Right ventricle myocardium inferior (tissue), 1 donor: ENCODE measurements around the gene VWA8. TPM values are rescaled to one million over a fixed set of nuclear protein-coding genes. Genes with fewer than 3 reads are reported as not detected.
A peak's percentile ranks its signal among the peaks of the same experiment; 100 is the strongest.

Experiments
- ATAC-seq: fragments of 200-7000 bp; cut with Tn5 transposase; one replicate; pipeline ENCODE4 v1.9.1; 2020; ENCODE audit warnings: mild to moderate bottlenecking, moderate library complexity
- DNase-seq: peaks from one replicate; pipeline ENCODE4 v3.0.0; 2021; ENCODE audit errors: missing footprints
- intact Hi-C: fragments of 100-400 bp; cut with DNase I; formaldehyde crosslinking; loops from one replicate; pipeline ENCODE4 v1.11.0; 2022
- long read RNA-seq: library from polyadenylated mRNA; unstranded; transcript quantifications from one replicate; pipeline ENCODE4 v2.0.0, GENCODE V29; 2021
- total RNA-seq: library from RNA; stranded (reverse); fragmentation: NEBNext Ultra II Directional; extraction: Animal tissue kit (Norgen Biotek cat#: 25700); gene quantifications from one replicate; pipeline ENCODE4 v1.2.1, GENCODE V29; 2021
- donor health status: DM: no; HTN: yes; CAD: no; lungs with severe emphysema.

VWA8 gene
- 40.1 TPM for total RNA-seq
- long read RNA-seq, full-length matches to known transcripts: 2 of 11 reads
- long read RNA-seq, partial matches to known transcripts: 5 of 11 reads
- long read RNA-seq, other reads (novel, unspliced or antisense): 4 of 11 reads

DNA sequence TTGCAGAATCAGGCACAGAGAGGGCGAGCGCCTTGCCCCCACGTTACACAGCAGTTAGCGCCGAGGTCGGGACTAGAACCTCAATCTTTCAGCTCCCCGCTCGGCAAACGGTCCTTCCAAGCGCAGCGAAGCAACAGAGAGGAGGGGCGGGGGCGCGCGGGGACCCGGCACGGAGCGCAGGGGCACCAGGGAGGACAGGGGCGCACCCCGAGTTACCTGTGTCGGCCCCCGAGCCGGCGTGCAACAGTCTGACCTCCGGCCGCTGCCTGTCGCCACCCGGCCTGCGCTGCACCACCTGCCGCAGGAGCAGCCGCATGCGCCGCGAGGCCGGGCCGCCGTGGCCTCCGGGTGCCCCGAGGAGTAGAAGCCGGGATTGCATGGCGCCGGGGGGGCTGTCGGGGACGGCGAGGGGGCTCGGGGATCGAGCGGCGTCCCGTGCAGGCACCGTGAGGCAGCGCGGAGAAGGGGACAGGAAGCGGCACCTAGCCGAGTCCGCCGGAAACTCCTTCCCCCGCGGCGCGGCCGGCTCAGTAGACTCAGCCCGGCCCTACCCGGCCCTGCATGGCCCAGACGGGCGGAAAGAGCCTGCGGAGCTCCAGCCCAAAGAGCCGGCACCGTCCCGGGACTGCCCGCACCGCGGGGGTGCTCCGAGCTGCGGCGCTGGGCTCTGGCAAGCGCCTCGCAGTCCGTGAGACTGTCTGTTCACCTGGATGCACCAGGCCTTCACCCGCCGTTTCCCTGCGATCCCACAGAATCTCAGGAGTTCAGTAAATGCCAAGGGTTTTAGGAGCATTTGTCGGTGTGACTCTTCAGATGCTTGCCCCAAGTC lies at the start of gene VWA8:
VWA8 (minus strand) TSS at position 473 of the 829 bp plus-strand sequence; CDS start at position 379, 94 bp downstream.
- peak; percentile 91 for DNase-seq
- ATAC-seq: peak; percentile 96
- intact Hi-C loops: no loop called here

DNA sequence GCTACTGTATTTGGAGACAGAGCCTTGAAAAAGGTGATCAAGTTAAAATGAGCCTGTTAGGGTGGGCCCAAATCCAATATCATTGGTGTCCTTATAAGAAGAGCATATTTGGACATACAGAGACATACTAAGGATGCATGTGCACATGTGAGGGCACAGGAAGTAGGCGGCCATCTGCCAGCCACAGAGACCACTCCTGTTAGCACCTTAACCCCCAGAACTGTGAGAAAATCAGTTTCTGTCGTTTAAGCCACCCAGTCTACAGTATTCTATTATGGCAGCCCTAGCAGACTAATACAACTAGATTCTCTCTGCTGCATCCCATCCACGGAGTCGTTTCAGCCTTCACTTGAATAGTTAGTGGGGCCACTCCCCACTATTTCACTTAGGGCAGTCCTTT lies 48.1 kb upstream of the VWA8 start:
- no peak for ATAC-seq
- intact Hi-C loops: no loop called here

DNA sequence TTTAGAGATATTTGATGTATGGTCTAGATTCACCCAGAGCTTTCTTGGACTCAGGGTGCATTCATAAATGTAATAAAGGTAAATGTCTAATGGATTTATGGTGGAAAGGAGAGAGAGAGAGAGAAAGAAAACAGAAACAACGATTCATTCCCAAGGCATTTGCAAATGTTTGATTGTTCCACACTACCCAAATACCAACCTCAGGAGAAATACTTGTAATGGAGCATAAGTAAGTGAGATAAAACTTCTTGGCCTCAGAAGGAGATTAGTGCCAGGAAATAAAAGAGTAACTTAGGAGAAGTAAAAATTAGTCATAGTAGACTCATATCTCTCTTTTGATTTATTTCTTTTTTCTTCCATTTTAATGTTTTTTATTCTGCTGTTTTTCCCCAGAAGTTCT lies 46.9 kb upstream of the VWA8 start:
- ATAC-seq: no peak

More for the DNA sequence above, 48.1 kb upstream of the VWA8 start:
- no peak for DNase-seq

DNA sequence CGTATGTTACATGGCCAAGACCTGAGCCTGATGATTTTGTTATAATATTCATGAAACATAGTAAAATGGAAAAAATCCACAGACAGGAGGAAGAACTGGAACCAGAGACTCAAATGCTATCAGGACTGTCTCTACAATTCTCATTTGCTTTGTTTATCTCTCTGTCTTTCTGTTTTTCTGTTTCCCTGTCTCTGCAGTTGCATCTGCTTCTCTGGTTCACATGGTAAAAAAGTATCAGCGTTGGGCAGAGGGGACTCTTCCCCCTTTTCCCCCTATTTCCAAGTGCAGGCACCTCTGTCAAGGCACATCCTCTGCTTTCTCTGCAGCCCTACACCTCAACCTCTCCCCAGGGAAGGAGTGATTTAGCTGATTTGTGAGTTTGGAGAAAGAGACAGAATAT lies 41.2 kb upstream of the VWA8 start:
- intact Hi-C loops: no loop called here
- ATAC-seq (no peak), DNase-seq (no peak)

More for the DNA sequence above, 46.9 kb upstream of the VWA8 start:
- intact Hi-C loops: no loop called here
- DNase-seq: no peak

DNA sequence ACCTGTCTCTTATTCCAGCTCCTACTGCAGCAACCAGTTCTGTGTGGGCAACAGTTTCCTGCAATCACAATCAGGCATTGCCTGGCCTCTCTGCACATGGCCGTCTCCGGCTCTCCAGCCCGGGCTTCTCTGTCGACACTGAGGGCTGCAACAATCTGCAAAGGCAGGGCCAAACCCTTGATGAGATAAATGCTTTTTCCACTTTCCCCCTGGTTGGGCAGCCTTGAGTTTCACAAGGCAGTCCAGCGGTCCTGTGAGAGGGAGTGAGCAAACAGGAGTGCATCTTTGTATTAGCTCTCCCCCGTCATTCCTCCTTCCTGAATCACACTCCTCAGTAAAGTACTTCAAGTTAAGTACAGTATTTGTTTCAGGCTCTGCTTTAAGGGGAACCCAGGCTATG lies 40.7 kb upstream of the VWA8 start:
- intact Hi-C loops: no loop called here
- no peak for DNase-seq
- ATAC-seq: no peak

DNA sequence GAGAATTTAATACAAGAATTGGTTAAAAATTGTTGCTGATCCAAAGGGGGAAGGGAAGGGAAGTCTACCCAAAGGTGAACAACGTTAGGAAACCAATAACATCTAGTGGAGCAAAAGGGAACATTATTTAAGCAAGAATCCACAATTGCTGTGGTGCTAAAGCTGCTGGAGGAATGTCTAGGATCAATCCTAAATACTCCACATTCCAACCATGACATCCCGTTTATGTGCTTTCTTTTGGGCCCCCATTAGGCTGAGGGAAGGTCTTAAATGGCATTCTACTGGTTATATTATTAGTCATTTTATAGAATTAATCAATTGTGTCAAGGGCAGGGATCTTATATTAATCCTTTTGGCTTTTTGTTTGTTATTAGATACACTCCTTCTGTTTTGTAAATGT lies 39.9 kb upstream of the VWA8 start:
- intact Hi-C loops: no loop called here
- ATAC-seq (no peak), DNase-seq (no peak)

DNA sequence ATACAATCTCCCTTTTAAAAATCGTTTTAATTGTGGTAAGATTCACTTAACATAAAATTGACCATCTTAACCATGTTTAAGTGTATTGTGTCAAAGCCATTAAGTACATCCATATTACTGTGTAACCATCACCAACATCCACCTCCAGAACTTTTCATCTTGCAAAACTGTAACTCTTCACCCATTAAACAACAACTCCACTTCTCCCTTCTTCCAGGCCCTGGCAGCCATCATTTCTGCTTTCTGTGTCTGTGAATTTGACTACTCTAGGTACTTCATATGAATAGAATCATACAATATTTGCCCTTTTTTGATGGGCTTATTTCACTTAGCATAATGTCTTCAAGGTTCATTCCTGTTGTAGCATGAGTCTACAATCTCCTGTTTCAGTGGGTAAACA lies 36.5 kb upstream of the VWA8 start:
- intact Hi-C loops: no loop called here
- no peak for ATAC-seq

DNA sequence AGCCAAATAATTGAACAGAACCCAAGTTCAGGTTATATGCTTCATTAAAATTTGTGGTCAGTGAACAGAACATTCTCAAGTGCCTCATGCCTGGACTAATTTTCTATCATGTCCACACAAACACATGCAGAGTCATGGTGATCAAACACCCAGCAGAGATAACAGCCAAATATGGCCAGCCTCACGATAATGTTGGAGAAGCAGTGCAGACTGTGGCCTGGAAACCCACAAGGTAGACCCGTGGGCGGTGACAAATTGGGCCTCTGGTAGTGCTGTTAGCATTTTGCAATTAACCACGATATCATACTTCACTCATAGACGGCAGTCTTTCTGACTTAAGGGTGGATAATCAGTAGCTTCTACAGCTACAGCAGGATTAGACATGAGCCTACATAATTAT lies 35.0 kb upstream of the VWA8 start:
- no peak for ATAC-seq
- DNase-seq: no peak
- intact Hi-C loops: no loop called here

More for the DNA sequence above, 36.5 kb upstream of the VWA8 start:
- DNase-seq: no peak

DNA sequence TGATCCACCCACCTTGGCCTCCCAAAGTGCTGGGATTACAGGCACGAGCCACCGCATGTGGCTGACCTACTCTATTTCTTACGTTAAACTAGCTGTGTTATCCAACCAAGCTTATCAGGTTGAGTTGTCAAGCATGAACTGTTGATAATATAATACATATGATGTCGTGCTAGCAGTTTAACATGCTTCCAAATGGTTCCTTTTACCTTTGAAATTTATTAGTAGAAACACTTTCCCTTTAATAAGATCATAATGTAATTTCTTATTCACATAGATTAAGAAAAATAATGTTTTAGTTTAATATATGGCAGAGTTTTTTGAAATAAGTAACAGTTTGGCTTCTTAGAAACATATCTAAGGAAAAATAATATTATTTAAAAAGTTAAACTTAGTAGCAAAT lies 34.4 kb upstream of the VWA8 start:
- intact Hi-C loops: no loop called here
- ATAC-seq (no peak), DNase-seq (no peak)

DNA sequence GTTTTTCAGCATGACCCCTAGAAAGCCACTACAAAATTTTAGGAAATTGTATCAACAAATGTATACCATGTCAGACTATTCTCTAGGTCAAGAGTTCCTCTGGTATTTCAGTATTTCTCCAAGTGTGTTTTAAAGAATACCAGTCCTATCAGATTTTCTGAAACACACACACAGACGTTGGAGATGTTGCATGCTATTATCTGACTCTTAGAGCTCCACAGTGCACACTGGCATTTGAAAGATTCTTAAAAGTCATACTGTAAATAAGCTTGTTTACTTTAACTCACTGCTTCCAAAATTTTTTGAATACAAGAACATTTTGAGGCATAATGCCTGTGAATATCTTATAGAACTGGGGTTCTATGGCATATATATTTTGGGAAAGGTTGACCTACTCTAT lies 33.8 kb upstream of the VWA8 start:
- intact Hi-C loops: no loop called here
- DNase-seq: no peak
- ATAC-seq: no peak

DNA sequence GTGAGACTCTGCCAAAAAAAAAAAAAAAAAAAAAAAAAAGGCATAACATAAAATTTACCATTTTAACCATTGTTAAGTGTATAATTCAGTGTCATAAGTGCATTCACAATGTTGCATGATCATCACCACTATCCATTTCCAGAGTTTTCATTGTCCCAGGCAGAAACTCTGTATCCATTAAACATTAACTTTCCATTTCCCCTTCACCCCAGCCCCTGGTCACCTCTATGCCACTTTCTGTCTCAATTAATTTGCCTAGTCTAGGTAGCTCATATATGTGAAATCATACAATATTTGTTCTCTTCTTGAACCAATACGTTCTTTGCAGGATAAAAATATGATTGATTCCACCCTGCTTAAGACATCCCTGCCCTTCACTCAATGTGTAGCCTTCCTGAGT lies 31.0 kb upstream of the VWA8 start:
- intact Hi-C loops: no loop called here
- DNase-seq: no peak
- ATAC-seq: no peak

DNA sequence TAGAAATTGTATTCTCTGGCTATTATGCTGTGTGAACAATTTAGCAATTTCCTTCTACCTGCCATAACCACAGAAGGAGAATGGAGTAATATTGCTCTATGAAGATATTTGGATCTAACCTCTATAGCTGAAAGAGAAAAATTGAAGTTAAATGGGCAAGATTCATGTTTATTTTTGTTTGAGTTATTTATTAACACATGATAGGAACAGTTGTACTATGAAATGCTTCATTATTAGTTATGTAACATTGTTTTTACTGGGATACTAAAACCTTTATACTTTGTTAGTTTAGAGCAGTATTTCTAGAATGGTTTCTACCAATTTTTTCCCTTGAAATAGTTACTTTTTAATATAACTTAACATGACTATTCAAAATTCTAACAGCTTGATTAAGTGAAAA lies 27.3 kb upstream of the VWA8 start:
- intact Hi-C loops: no loop called here
- no peak for ATAC-seq
- no peak for DNase-seq

DNA sequence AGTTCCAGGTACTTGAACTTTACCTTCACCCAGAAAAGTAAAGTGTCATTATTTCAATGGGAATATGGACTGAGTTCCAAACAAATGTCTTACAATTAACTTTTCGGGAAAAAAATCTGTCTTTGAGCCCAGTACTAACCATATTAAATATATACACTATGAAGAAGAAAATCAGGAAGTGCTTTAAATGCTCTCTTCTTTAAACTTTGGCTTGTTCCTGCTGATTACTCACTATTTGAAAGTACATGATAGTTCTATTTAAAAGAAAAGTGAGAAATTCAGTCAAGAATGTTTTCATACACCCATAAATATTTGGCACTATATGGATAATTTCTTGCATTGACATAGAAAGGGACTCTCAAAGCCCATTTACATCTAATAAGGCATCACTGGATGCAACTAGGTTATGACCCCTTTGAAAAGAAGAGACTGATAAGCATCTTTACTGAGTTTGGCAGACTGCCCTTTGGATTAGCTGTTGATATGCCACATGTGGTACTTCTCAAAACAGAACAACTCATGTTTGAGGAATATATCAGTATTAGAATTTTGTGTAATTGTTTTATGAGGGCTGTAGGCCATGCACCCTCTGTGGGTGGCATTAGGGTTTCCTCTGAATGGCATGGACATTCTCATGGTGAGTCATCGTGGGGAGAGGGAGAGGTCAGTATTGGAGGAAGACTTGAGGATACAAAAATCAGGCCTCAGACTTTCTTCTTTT lies 25.0 kb upstream of the VWA8 start:
- ATAC-seq (no peak), DNase-seq (no peak)
- intact Hi-C loops: no loop called here

DNA sequence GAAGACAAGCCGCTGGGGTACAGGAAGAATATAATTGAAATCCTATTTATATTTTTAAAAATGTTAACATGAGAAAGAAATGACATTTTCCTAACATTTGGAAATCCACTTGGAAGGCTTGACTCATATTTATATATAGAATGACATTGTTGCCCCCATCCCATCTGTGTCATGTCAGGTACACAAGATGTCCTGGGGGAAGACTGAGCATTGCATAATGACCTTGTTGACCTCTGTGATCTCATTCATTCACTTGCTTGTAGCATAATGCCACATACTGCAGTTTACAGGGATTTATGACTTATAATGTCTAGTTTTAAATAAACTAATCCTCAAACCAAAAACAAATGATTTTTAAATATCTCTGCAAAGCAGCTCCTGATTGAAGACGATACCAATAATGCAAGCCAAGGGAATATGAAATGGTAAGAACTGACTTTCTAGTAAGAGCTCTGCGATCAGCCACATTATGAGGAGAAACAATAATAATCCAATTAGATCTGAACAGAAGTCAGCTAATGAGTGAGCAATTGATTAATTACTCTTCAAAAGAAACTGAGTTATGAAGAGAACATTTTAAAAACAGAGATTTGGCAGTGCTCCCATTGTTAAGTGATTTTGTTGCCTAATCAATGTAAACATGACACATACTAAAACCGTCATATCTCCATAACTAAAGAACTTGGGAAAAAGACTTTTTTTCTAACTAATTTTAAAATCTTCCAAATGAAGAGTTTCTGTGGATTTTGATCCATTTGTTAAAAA lies 21.2 kb upstream of the VWA8 start:
- no peak for ATAC-seq
- intact Hi-C loops: no loop called here
- no peak for DNase-seq

DNA sequence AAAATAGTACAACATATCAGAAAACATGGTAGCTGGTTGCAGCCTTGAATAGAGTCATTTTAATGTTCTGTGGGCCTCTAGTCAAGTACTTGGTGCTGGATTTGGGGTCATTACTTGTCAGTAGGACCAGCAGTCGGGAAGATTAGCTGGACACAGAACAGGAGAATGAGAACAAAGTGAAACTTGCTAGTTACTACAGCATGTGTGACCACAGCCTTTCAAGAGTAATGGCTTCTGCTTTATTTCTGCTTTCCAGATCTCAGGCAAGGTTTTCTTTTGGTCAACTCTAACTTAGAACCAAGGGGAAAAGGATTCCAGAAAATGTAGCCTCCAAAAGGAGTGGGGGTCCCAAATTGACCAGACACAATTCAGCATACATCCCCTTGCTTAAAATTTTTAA lies 17.1 kb upstream of the VWA8 start:
- ATAC-seq (no peak), DNase-seq (no peak)
- intact Hi-C loops: no loop called here

DNA sequence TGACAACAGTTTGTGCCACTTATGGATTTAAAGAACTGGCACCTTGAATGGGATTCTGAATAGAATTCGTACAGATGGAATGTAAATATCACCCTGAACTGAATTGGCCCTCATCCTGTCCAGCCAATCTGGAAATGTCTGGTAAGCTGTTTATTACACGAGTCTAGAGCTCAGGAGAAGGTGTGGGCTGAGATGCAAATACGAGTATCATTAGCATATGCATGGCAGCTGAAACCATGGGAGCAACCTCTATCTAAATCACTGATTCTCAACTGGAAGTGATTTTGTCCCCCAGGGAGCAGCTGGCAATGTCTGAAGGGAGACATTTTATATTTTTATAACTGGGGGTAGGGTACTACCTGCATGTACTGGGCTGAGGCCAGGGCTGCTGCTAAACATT lies 15.6 kb upstream of the VWA8 start:
- no peak for DNase-seq
- ATAC-seq: no peak
- intact Hi-C loops: no loop called here

DNA sequence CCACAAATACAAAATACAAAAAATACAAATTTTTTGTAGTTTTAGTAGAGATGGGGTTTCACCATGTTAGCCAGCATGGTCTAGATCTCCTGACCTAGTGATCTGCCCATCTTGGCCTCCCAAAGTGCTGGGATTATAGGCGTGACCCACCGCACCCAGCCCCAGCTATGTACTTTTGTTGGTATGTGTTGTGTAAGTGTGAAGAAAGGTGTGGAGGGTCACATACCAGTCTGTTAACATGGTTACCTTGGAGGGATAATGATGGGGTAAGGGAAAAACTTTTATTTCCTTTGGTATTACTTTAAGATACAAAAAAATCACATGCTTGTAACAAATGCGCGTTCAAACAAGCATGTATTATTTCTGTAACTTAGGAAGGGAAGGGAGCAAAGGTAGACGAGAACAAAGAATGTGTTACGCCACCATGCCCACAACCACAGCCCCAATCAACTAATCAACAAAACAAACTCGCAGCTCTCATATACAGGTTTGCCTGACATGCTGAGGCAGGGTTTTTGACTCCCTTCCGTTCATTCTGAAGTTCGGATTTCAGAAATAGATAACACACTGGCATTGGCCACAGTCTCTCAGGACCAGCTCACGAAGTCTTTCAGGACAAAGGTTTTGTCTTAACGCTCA lies 13.5 kb upstream of the VWA8 start:
- ATAC-seq (no peak), DNase-seq (no peak)
- intact Hi-C loops: no loop called here

DNA sequence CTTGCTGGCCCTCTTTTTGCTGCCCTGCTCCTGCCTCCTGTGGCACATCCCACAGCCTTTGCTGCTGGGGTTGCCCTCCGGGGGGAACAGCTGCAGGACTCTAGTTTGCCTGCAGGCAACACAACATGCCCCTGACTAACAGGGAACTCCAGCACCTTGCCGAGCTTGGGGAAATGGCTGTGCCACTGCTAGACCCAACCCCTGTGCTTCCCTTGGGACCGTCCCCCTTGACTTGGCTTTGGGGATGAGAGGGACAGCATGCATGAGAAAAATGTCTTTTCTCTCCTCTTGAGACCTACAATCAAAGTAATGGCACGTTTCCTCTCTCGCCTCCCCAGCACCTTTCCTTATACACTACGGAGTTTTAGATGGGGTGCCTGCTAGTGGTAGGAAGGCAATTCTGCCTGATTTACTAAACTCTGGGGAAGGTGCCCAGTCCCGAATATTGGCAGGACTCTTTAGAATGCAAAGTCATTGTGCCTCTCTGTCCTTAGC lies 12.4 kb upstream of the VWA8 start:
- intact Hi-C loops: no loop called here
- peak; percentile 57 for ATAC-seq

DNA sequence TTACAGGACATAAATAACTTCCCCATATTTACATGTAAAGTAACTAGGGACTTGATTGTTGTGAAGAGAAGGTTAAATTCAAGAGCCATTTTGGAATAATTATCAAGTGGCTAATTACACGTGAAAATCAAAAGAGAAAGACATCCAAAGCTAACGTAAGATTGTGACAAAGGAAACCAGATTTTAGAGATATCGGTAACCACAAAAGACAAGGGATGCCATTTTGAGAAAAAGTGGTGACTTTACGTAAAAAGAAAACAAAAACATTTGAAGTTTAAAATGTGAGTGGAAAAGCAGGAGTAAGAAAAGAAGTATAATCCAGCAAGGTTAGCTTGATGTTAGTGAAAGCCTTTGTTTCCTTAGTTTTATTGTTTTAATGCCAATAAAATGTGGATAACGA lies 10.9 kb upstream of the VWA8 start:
- intact Hi-C loops: no loop called here
- DNase-seq (no peak), ATAC-seq (no peak)

More for the DNA sequence above, 12.4 kb upstream of the VWA8 start:
- no peak for DNase-seq
